Thymus (tissue), 14 donors: Measurements from ENCODE around the gene OR51A4. TPM values are rescaled to one million over a fixed set of nuclear protein-coding genes. Genes with fewer than 3 reads are reported as not detected.

ENCODE experiments used
- DNase-seq, 9 donors: peaks; one replicate each; pipeline ENCODE4 v3.0.0-alpha.2; 2013; ENCODE audit warnings: low spot score in 9 of 9, low read depth in 6 of 9, missing footprints in 1 of 9
- H3K27ac ChIP-seq, 2 donors: one replicate each; pipeline ENCODE4 v1.5.1; 2013; ENCODE audit warnings: control low read depth in 1 of 2, low read depth in 1 of 2, low read length in 1 of 2, mild to moderate bottlenecking in 1 of 2, moderate library complexity in 1 of 2
- H3K27me3 ChIP-seq, 2 donors: one replicate each; pipeline ENCODE4 v1.5.1; 2013; ENCODE audit warnings: low read length in 1 of 2; ENCODE audit not compliant: control insufficient read depth in 2 of 2, insufficient read depth in 1 of 2
- H3K36me3 ChIP-seq, 2 donors: one replicate each; pipeline ENCODE4 v1.5.1; 2013; ENCODE audit warnings: low read length in 1 of 2, mild to moderate bottlenecking in 1 of 2, moderate library complexity in 1 of 2; ENCODE audit not compliant: control insufficient read depth in 2 of 2, insufficient read depth in 2 of 2
- H3K4me1 ChIP-seq, 2 donors: one replicate each; pipeline ENCODE4 v1.5.1; 2013; ENCODE audit warnings: low read length in 2 of 2; ENCODE audit not compliant: control insufficient read depth in 2 of 2, insufficient read depth in 2 of 2
- H3K4me3 ChIP-seq, 2 donors: one replicate each; pipeline ENCODE4 v1.5.1; 2013; ENCODE audit warnings: low read length in 2 of 2, control low read depth in 1 of 2, mild to moderate bottlenecking in 1 of 2
- H3K9me3 ChIP-seq, 2 donors: one replicate each; pipeline ENCODE4 v1.5.1; 2013; ENCODE audit warnings: low read length in 1 of 2, mild to moderate bottlenecking in 1 of 2; ENCODE audit not compliant: control insufficient read depth in 2 of 2, insufficient read depth in 1 of 2
- WGBS: extraction: QIAGEN DNeasy Blood & Tissue Kit; methylation state at CpG from one replicate; pipeline ENCODE4 v1.1.7; 2013; 5-methylcytosine and 5-hydroxymethylcytosine counted together
- long read RNA-seq, 10 donors: transcript quantifications; one replicate each; lab custom pipeline, GENCODE V29; 2026
- polyA plus RNA-seq: library from polyadenylated mRNA; stranded (reverse); fragments of 200-250 nt; gene quantifications from one replicate; pipeline ENCODE4 v1.2.3, GENCODE V29; 2013
- total RNA-seq: library from RNA; stranded (reverse); fragments of 120-200 nt; gene quantifications from one replicate; pipeline ENCODE4 v1.2.4, GENCODE V29; 2013
- donor health status: healthy.

OR51A4 gene
- total RNA-seq (not detected), polyA plus RNA-seq (0.02 TPM)
- long read RNA-seq, donor 1, result 0 reads
- long read RNA-seq, donor 2, result 0 reads
- long read RNA-seq, donor 3, result 0 reads
- long read RNA-seq, donor 4, result 0 reads
- long read RNA-seq, donor 5, result 0 reads
- long read RNA-seq, donor 6, result 0 reads
- long read RNA-seq, donor 7, result 0 reads
- long read RNA-seq, donor 8, result 0 reads
- long read RNA-seq, donor 9, result 0 reads
- long read RNA-seq, donor 10, result 0 reads

DNA sequence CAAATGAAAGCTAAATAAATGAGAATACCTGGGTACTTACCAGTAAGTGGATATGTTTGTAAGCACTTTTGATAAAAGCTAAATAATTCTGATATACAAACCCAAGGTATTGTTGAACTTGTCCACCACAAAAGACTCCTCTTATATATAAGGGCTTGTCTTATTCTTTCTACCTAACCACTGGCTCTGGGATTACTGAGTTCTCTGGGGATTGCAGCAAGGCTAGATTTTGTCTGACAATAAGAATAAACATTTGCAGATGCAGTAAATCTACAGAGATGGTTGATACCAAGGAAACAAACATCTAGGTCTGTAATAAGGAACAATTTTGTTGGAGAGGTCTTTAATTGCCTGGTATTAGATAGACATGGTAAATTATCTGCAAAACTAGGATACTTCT lies at the start of gene OR51A4:
Gene OR51A4, minus strand, starts transcription at position 101 of the 400 bp plus-strand sequence. CDS start 505 bp downstream, outside the sequence.
- Histone ChIP-seq H3K4me1 (no peaks in the 10 kb centered on the region), H3K27ac (no peak within 1 kb of the TSS)

DNA sequence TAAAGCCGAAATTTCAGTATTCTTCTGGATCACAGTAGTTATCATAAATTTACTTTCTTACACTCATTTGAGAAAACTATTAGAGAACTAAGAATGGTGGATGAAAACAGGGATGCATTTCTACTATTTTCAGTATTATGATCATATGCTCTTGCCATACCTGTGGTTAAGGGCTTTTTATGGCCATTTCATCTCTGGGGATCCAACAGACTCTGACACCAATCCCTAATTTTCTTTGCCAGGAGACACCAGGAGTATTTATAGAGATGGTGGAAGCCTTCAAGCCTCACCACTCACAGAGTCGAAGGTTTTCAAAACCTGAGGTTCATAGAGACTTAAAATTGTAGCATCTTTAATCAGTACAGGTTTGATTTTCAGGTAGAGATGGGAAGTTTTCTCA lies 47.1 kb upstream of the OR51A4 start, which contains the start of gene OR51L1:
Gene OR51L1, plus strand, starts transcription at position 301 of the 400 bp plus-strand sequence. CDS start 4,132 bp downstream, outside the sequence.
- 91% methylated on average over 2 of the region's 2 CpGs for WGBS
- Histone ChIP-seq H3K4me3 (no peak within 1 kb of the TSS), H3K4me1 (no peaks in the 10 kb centered on the region), H3K9me3 (no peaks in the 10 kb centered on the region), H3K27me3 (no peaks in the 10 kb centered on the region), H3K36me3 (no peaks in the 10 kb centered on the region), H3K27ac (no peak within 1 kb of the TSS)
- DNase-seq, result no peak

More for the DNA sequence above, at the start of gene OR51A4:
- H3K27me3 ChIP-seq, result no peaks in the 10 kb centered on the region
- no peak for DNase-seq
- H3K36me3 ChIP-seq, result no peaks in the 10 kb centered on the region
- H3K9me3 ChIP-seq, result no peaks in the 10 kb centered on the region
- no peak within 1 kb of the TSS for H3K4me3 ChIP-seq

- Histone ChIP-seq H3K4me1 (no peaks in the 10 kb centered on the region), H3K27me3 (no peaks in the 10 kb centered on the region), H3K36me3 (no peaks in the 10 kb centered on the region), H3K9me3 (no peaks in the 10 kb centered on the region), H3K4me3 (no peak overlapping the region), H3K27ac (no peak overlapping the region)
- DNase-seq, result no peak
- whole genome bisulfite sequencing, result 95% methylated on average over 1 of the region's 1 CpG
These were observed 43.7 kb upstream of the OR51A4 start for GRCh38 chr11:4991060-4991459.

DNA sequence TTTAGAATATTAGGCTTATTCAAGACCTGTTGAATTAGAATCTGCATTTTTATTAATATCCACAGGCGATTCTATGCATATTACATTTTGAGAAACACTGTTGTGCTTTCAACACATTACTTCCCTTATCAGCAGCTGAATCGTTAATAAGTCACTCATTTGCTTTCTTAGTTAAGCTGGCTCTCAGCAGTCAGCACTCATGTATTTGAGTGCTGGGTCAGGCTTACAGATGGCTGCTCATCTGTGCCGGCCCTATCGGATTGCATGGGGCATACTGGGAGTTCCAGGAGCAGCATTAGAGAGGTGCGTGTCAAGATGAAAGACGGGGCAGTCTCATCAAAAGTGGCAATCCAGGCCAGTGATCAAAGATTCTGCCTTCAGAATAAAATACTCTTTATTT lies 36.4 kb upstream of the OR51A4 start:
- Histone ChIP-seq H3K27ac (no peak overlapping the region), H3K27me3 (no peaks in the 10 kb centered on the region), H3K4me3 (no peak overlapping the region), H3K4me1 (no peaks in the 10 kb centered on the region), H3K9me3 (no peaks in the 10 kb centered on the region), H3K36me3 (no peaks in the 10 kb centered on the region)
- 91% methylated on average over 6 of the region's 6 CpGs for WGBS
- no peak for DNase-seq

- Histone ChIP-seq H3K4me3 (no peak overlapping the region), H3K36me3 (no peaks in the 10 kb centered on the region), H3K27me3 (no peaks in the 10 kb centered on the region), H3K9me3 (no peaks in the 10 kb centered on the region), H3K27ac (no peak overlapping the region), H3K4me1 (no peaks in the 10 kb centered on the region)
- DNase-seq, result no peak
- 93% methylated on average over 3 of the region's 3 CpGs for WGBS
These were observed 35.3 kb upstream of the OR51A4 start for GRCh38 chr11:4982678-4983077.

DNA sequence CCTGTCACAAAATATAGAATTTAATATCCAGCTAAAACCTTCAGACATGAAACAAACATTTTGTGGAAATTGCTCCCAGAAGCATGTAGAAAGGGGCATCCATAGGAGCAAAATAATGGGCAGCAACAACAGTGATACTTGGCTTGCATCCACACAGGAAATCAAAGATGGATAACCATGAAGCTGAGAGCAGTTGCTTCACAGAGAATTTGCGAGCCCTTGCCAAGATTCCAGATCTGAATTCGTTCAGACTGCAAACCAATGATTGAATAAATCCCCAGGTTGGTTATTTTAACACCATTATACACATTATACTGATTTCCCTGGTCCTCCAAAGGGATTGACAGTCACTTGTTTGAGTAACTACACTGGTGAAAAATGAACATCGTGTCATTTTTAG lies 31.6 kb upstream of the OR51A4 start:
- no peak for DNase-seq
- H3K9me3 ChIP-seq, result no peaks in the 10 kb centered on the region
- H3K4me3 ChIP-seq, result no peak overlapping the region
- H3K27me3 ChIP-seq, result no peaks in the 10 kb centered on the region
- H3K4me1 ChIP-seq, result no peaks in the 10 kb centered on the region
- 84% methylated on average over 3 of the region's 3 CpGs for WGBS
- no peak overlapping the region for H3K27ac ChIP-seq
- no peaks in the 10 kb centered on the region for H3K36me3 ChIP-seq

GRCh38 chr11:4975436-4975835 lies 28.0 kb upstream of the OR51A4 start:
- 84% methylated on average over 5 of the region's 5 CpGs for WGBS
- no peak for DNase-seq
- Histone ChIP-seq H3K4me3 (no peak overlapping the region), H3K27me3 (no peaks in the 10 kb centered on the region), H3K36me3 (no peaks in the 10 kb centered on the region), H3K4me1 (no peaks in the 10 kb centered on the region), H3K27ac (no peak overlapping the region), H3K9me3 (no peaks in the 10 kb centered on the region)

- DNase-seq, result no peak
- H3K4me1 ChIP-seq, result no peaks in the 10 kb centered on the region
- no peaks in the 10 kb centered on the region for H3K36me3 ChIP-seq
- no peak overlapping the region for H3K27ac ChIP-seq
- no peaks in the 10 kb centered on the region for H3K27me3 ChIP-seq
- WGBS, result 91% methylated on average over 1 of the region's 1 CpG
- H3K9me3 ChIP-seq, result no peaks in the 10 kb centered on the region
- no peak overlapping the region for H3K4me3 ChIP-seq
These were observed 15.4 kb upstream of the OR51A4 start for GRCh38 chr11:4962816-4963215.

- no peaks in the 10 kb centered on the region for H3K9me3 ChIP-seq
- H3K4me1 ChIP-seq, result no peaks in the 10 kb centered on the region
- WGBS, result 92% methylated on average over 3 of the region's 3 CpGs
- H3K27ac ChIP-seq, result no peak overlapping the region
- H3K27me3 ChIP-seq, result no peaks in the 10 kb centered on the region
- no peak for DNase-seq
- H3K36me3 ChIP-seq, result no peaks in the 10 kb centered on the region
- no peak overlapping the region for H3K4me3 ChIP-seq
These were observed 13.5 kb upstream of the OR51A4 start for GRCh38 chr11:4960877-4961276.
